ENCODE results near the gene FMO3. TPM values are rescaled to one million over a fixed set of nuclear protein-coding genes. Genes with fewer than 3 reads are reported as not detected.

The FMO3 gene
- total and polyA plus RNA-seq, 2 donors (not counting 3 experiments of a cell fraction or from before 2014, with no cell fraction given), result not detected

DNA sequence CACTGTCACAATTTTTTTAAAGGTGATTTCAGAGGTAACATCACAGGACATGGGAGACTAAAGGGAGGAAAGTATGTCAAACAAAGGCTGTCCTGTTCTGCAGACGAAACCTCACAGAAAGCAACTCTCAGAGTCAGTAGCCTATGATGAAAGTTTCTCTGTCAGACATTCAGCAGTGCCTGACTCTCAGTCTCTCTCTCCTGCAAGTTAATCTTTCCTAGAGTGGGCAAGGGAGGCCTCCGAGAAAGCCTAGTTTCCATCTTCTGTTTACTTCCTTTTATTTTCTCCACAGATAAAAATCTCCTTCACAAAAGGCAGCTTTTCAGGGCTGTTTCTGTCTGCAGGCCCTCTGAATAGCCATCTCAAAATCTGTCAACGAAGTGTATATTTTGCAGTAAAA lies 69.5 kb downstream of the FMO3 start:
- H3K4me1 ChIP-seq (ENCODE audit: control insufficient read depth, extremely low read depth, insufficient read depth, low read length), result no peaks in the 10 kb centered on the region
- intact Hi-C loops (cut with micrococcal nuclease), result no loop called here
- no peaks in the 10 kb centered on the region for H3K9me3 ChIP-seq (replicated peaks; ENCODE audit: control insufficient read depth, insufficient read depth, low read length)
- CTCF ChIA-PET, result no interaction called here
- no peaks in the 10 kb centered on the region for H3K27me3 ChIP-seq (ENCODE audit: control insufficient read depth in 2 of 2, insufficient read depth in 2 of 2, low read length in 2 of 2)
- H3K36me3 ChIP-seq (ENCODE audit: control insufficient read depth in 2 of 2, extremely low read depth in 1 of 2, insufficient read depth in 2 of 2, low read length in 2 of 2), result no peaks in the 10 kb centered on the region
- no peak overlapping the region for H3K4me3 ChIP-seq (replicated peaks in 1 of 3; ENCODE audit: insufficient read depth in 1 of 3, low read depth in 1 of 3, low read length in 3 of 3)
- BruUV-seq (replicated peaks), result no TSS peak
- POLR2A ChIA-PET, result interaction anchor here (0.6 kb wide), 1 partner anchor 101 kb away, joined by 7 read pairs; no protein-coding TSS in a partner anchor
- H2AFZ ChIP-seq (ENCODE audit: low read depth, low read length), result no peak overlapping the region
- no peak for FAIRE-seq
- H3K9ac ChIP-seq (replicated peaks; ENCODE audit: extremely low read depth, insufficient read depth, low read length), result no peak overlapping the region
- no peaks in the 10 kb centered on the region for H3K9me1 ChIP-seq (replicated peaks; ENCODE audit: control insufficient read depth, extremely low read depth, insufficient read depth, low read length)
- no peak for TF ChIP-seq POLR2A (IDR thresholded peaks at IDR 0.05; ENCODE audit: low read depth, low read length)
- no peak for TF ChIP-seq JUN (IDR thresholded peaks at IDR 0.05; ENCODE audit: borderline replicate concordance, insufficient read depth, insufficient read length, low read depth)
- no peak for TF ChIP-seq POLR2AphosphoS5 (IDR thresholded peaks at IDR 0.05; ENCODE audit: insufficient read depth, low read depth, low read length)
- TF ChIP-seq MYC (IDR thresholded peaks at IDR 0.05; ENCODE audit: low read depth, low read length), result no peak
- TF ChIP-seq, protein P1, sequence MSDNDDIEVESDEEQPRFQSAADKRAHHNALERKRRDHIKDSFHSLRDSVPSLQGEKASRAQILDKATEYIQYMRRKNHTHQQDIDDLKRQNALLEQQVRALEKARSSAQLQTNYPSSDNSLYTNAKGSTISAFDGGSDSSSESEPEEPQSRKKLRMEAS (IDR thresholded peaks at IDR 0.05; ENCODE audit: insufficient read depth, insufficient read length), result no peak
- TF ChIP-seq, protein P2, sequence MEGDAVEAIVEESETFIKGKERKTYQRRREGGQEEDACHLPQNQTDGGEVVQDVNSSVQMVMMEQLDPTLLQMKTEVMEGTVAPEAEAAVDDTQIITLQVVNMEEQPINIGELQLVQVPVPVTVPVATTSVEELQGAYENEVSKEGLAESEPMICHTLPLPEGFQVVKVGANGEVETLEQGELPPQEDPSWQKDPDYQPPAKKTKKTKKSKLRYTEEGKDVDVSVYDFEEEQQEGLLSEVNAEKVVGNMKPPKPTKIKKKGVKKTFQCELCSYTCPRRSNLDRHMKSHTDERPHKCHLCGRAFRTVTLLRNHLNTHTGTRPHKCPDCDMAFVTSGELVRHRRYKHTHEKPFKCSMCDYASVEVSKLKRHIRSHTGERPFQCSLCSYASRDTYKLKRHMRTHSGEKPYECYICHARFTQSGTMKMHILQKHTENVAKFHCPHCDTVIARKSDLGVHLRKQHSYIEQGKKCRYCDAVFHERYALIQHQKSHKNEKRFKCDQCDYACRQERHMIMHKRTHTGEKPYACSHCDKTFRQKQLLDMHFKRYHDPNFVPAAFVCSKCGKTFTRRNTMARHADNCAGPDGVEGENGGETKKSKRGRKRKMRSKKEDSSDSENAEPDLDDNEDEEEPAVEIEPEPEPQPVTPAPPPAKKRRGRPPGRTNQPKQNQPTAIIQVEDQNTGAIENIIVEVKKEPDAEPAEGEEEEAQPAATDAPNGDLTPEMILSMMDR (IDR thresholded peaks at IDR 0.05; ENCODE audit: extremely low read depth in 1 of 2, insufficient read depth in 1 of 2, low read depth in 1 of 2, low read length in 2 of 2), result no peak
- TF ChIP-seq EZH2 (IDR thresholded peaks at IDR 0.05; ENCODE audit: borderline replicate concordance, low read depth, low read length, severe bottlenecking), result no peak
- TF ChIP-seq GATA2 (IDR thresholded peaks at IDR 0.05; ENCODE audit: insufficient read depth, insufficient read length, low read depth, low read length), result no peak
- no peak for TF ChIP-seq FOS (IDR thresholded peaks at IDR 0.05; ENCODE audit: borderline replicate concordance, insufficient read depth, low read length)
- H4K20me1 ChIP-seq (replicated peaks; ENCODE audit: control insufficient read depth, extremely low read depth, insufficient read depth, low read length), result no peaks in the 10 kb centered on the region
- dilution Hi-C loops (cut with MboI; ENCODE audit: extremely low pct_ligation_motif_present, low sequenced_read_pairs), result no loop called here
- H3K27ac ChIP-seq (ENCODE audit: insufficient read depth, low read depth, low read length), result no peak overlapping the region
- DNase-seq (ENCODE audit: low read depth, low spot score), result no peak
- no peaks in the 10 kb centered on the region for H3K79me2 ChIP-seq (ENCODE audit: control insufficient read depth, insufficient read depth, low read length)
- no peak overlapping the region for H3K4me2 ChIP-seq (ENCODE audit: insufficient read depth, low read length)
